Liver (tissue), 9 donors: ENCODE results near the gene SAE1. TPM values are rescaled to one million over a fixed set of nuclear protein-coding genes. Genes with fewer than 3 reads are reported as not detected.

Experiments
- DNase-seq: peaks from one replicate; pipeline ENCODE4 v3.0.0-alpha.2; 2017; ENCODE audit warnings: low spot score
- H3K27ac ChIP-seq, 2 donors: one replicate each; pipeline ENCODE4 v1.7.0; 2013; ENCODE audit warnings: inconsistent platforms in 2 of 2, low read length in 2 of 2, control low read depth in 1 of 2, low read depth in 1 of 2, mild to moderate bottlenecking in 1 of 2
- H3K27me3 ChIP-seq, 4 donors: one replicate each; pipeline versions ENCODE4 v1.6.1 to v1.7.0; 2013; ENCODE audit warnings: low read length in 3 of 4, inconsistent platforms in 1 of 4, mild to moderate bottlenecking in 1 of 4, moderate library complexity in 1 of 4; ENCODE audit not compliant: control insufficient read depth in 4 of 4, insufficient read depth in 4 of 4
- H3K36me3 ChIP-seq, 4 donors: one replicate each; pipeline versions ENCODE4 v1.6.1 to v1.7.0; 2013; ENCODE audit warnings: low read length in 3 of 4, mild to moderate bottlenecking in 3 of 4, low read depth in 1 of 4, moderate library complexity in 1 of 4; ENCODE audit not compliant: control insufficient read depth in 4 of 4, insufficient read depth in 3 of 4
- H3K4me1 ChIP-seq, 4 donors: one replicate each; pipeline versions ENCODE4 v1.6.1 to v1.7.0; 2013; ENCODE audit warnings: low read length in 3 of 4, mild to moderate bottlenecking in 3 of 4, moderate library complexity in 1 of 4; ENCODE audit not compliant: control insufficient read depth in 4 of 4, insufficient read depth in 4 of 4
- H3K4me3 ChIP-seq, 3 donors: one replicate each; pipeline versions ENCODE4 v1.6.1 to v1.7.0; 2013; ENCODE audit warnings: low read length in 3 of 3, control low read depth in 1 of 3, low read depth in 1 of 3, mild to moderate bottlenecking in 1 of 3
- H3K9ac ChIP-seq, 2 donors: one replicate each; pipeline ENCODE4 v1.7.0; 2013; ENCODE audit warnings: low read length in 2 of 2, mild to moderate bottlenecking in 2 of 2, moderate library complexity in 2 of 2, control low read depth in 1 of 2, low read depth in 1 of 2
- H3K9me3 ChIP-seq, 4 donors: one replicate each; pipeline versions ENCODE4 v1.6.1 to v1.7.0; 2013; ENCODE audit warnings: low read length in 3 of 4; ENCODE audit not compliant: control insufficient read depth in 4 of 4
- EGR1 ChIP-seq, 2 donors: IDR thresholded peaks; 2 replicates each; pipeline ENCODE4 v1.6.1; 2016 to 2018; ENCODE audit warnings: antibody characterized with exemption in 2 of 2, low read depth in 2 of 2
- FOXA1 ChIP-seq: IDR thresholded peaks from 2 replicates; pipeline ENCODE4 v1.6.1; 2016; ENCODE audit warnings: antibody characterized with exemption
- FOXA2 ChIP-seq: IDR thresholded peaks from 2 replicates; pipeline ENCODE4 v1.6.1; 2016; ENCODE audit warnings: antibody characterized with exemption
- GABPA ChIP-seq, 2 donors: IDR thresholded peaks in 1 of 2; conservative IDR thresholded peaks in 1 of 2; 2 replicates each; pipeline ENCODE4 v1.6.1; 2016; ENCODE audit warnings: antibody characterized with exemption in 2 of 2, mild to moderate bottlenecking in 1 of 2, moderate library complexity in 1 of 2
- HNF4A ChIP-seq, 2 donors: conservative IDR thresholded peaks; 2 replicates each; pipeline ENCODE4 v1.6.1; 2016; ENCODE audit warnings: antibody characterized with exemption in 2 of 2, mild to moderate bottlenecking in 2 of 2
- HNF4G ChIP-seq: IDR thresholded peaks from 2 replicates; pipeline ENCODE4 v1.6.1; 2016; ENCODE audit warnings: antibody characterized with exemption
- JUND ChIP-seq, 2 donors: IDR thresholded peaks; 2 replicates each; pipeline ENCODE4 v1.6.1; 2016; ENCODE audit warnings: antibody characterized with exemption in 2 of 2
- NR2F2 ChIP-seq: IDR thresholded peaks from 2 replicates; pipeline ENCODE4 v1.6.1; 2016; ENCODE audit warnings: antibody characterized with exemption
- RAD21 ChIP-seq, 2 donors: IDR thresholded peaks; 2 replicates each; pipeline ENCODE4 v1.6.1; 2016; ENCODE audit warnings: antibody characterized with exemption in 2 of 2, mild to moderate bottlenecking in 2 of 2
- RXRA ChIP-seq, 2 donors: IDR thresholded peaks; 2 replicates each; pipeline ENCODE4 v1.6.1; 2017 to 2018; ENCODE audit warnings: antibody characterized with exemption in 2 of 2, mild to moderate bottlenecking in 1 of 2
- SP1 ChIP-seq: IDR thresholded peaks from 2 replicates; pipeline ENCODE4 v1.6.1; 2018; ENCODE audit warnings: antibody characterized with exemption, mild to moderate bottlenecking
- TAF1 ChIP-seq: conservative IDR thresholded peaks from 2 replicates; pipeline ENCODE4 v1.6.1; 2016; ENCODE audit warnings: antibody characterized with exemption, mild to moderate bottlenecking
- YY1 ChIP-seq: IDR thresholded peaks from 2 replicates; pipeline ENCODE4 v1.6.1; 2016; ENCODE audit warnings: antibody characterized with exemption, mild to moderate bottlenecking
- WGBS: extraction: QIAGEN DNeasy Blood & Tissue Kit; methylation state at CpG from one replicate; pipeline ENCODE4 v1.1.7; 2013; 5-methylcytosine and 5-hydroxymethylcytosine counted together
- polyA plus RNA-seq, 2 donors: library from polyadenylated mRNA; stranded (reverse) in 1 of 2; unstranded in 1 of 2; fragments of 200-250 nt in 1 of 2; fragments of >200 nt in 1 of 2; fragmentation: Nextera tagmentation in 1 of 2; extraction: Ambion mirVana in 1 of 2; gene quantifications; one replicate each; pipeline versions ENCODE4 v1.2.1 to v1.2.3, GENCODE V29; 2013 to 2015
- total RNA-seq, 2 donors: library from RNA; depleted of rRNA; stranded (reverse); fragments of >200 nt; gene quantifications; one replicate each; pipeline ENCODE4 v1.2.3, GENCODE V29; 2014
- TF ChIP-seq, protein P1 (sequence below): IDR thresholded peaks from 2 replicates; pipeline ENCODE4 v1.6.1; 2016; ENCODE audit warnings: antibody characterized with exemption, mild to moderate bottlenecking
- TF ChIP-seq, protein P2 (sequence below): IDR thresholded peaks from 2 replicates; pipeline ENCODE4 v1.6.1; 2016; ENCODE audit warnings: antibody characterized with exemption
- TF ChIP-seq, protein P3 (sequence below): IDR thresholded peaks from 2 replicates; pipeline ENCODE4 v1.6.1; 2016; ENCODE audit warnings: antibody characterized with exemption
- TF ChIP-seq, protein P4 (sequence below): fragments of 150-350 bp; IDR thresholded peaks from 2 replicates; pipeline ENCODE4 v1.5.1; 2017; ENCODE audit warnings: improper control_type of control experiment, low read depth, low read length; ENCODE audit not compliant: missing input control
- TF ChIP-seq, protein P5 (sequence below): IDR thresholded peaks from 2 replicates; pipeline ENCODE4 v1.6.1; 2016; ENCODE audit warnings: antibody characterized with exemption
- donor health status: healthy.
- donor health status: healthy.
- donor health status: healthy.
- donor health status: healthy.
- donor health status: healthy.

Gene SAE1
- total and polyA plus RNA-seq, 4 donors = 19.0 to 31.8 (median 27.0) TPM

DNA sequence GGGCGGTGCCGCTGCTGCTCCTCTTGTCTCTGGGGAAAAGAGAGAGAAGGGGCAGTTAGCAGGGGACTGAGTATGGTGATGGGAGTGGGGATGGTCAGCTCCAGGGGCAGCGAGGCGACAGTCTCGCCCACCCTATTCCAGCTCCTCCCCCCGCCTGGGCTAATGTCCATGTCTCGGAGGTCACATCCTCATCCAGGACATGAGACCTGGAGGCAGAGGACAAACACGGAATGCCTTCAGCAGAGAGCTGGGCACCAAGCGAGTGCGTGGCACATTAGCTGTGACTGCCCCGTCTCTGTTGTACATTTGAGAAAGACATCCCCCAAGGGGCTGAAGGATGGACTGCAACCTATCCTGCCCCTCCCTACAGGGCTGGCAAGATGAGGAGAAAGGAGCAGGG is 91.3 kb downstream of the SAE1 start:
- WGBS = 97% methylated on average over 11 of the region's 11 CpGs
- TF ChIP-seq, protein P1, sequence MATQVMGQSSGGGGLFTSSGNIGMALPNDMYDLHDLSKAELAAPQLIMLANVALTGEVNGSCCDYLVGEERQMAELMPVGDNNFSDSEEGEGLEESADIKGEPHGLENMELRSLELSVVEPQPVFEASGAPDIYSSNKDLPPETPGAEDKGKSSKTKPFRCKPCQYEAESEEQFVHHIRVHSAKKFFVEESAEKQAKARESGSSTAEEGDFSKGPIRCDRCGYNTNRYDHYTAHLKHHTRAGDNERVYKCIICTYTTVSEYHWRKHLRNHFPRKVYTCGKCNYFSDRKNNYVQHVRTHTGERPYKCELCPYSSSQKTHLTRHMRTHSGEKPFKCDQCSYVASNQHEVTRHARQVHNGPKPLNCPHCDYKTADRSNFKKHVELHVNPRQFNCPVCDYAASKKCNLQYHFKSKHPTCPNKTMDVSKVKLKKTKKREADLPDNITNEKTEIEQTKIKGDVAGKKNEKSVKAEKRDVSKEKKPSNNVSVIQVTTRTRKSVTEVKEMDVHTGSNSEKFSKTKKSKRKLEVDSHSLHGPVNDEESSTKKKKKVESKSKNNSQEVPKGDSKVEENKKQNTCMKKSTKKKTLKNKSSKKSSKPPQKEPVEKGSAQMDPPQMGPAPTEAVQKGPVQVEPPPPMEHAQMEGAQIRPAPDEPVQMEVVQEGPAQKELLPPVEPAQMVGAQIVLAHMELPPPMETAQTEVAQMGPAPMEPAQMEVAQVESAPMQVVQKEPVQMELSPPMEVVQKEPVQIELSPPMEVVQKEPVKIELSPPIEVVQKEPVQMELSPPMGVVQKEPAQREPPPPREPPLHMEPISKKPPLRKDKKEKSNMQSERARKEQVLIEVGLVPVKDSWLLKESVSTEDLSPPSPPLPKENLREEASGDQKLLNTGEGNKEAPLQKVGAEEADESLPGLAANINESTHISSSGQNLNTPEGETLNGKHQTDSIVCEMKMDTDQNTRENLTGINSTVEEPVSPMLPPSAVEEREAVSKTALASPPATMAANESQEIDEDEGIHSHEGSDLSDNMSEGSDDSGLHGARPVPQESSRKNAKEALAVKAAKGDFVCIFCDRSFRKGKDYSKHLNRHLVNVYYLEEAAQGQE = no peak
- no peak for TF ChIP-seq RAD21 (IDR thresholded peaks at IDR 0.05)
- TF ChIP-seq EGR1 (IDR thresholded peaks at IDR 0.05; ENCODE audit: low read depth in 2 of 2) = no peak
- no peak for TF ChIP-seq GABPA (IDR thresholded peaks at IDR 0.05 in 1 of 2, conservative IDR thresholded peaks at IDR 0.05 in 1 of 2)
- TF ChIP-seq SP1 = no peak
- TF ChIP-seq YY1 = no peak
- TF ChIP-seq NR2F2 = no peak
- TF ChIP-seq, protein P2, sequence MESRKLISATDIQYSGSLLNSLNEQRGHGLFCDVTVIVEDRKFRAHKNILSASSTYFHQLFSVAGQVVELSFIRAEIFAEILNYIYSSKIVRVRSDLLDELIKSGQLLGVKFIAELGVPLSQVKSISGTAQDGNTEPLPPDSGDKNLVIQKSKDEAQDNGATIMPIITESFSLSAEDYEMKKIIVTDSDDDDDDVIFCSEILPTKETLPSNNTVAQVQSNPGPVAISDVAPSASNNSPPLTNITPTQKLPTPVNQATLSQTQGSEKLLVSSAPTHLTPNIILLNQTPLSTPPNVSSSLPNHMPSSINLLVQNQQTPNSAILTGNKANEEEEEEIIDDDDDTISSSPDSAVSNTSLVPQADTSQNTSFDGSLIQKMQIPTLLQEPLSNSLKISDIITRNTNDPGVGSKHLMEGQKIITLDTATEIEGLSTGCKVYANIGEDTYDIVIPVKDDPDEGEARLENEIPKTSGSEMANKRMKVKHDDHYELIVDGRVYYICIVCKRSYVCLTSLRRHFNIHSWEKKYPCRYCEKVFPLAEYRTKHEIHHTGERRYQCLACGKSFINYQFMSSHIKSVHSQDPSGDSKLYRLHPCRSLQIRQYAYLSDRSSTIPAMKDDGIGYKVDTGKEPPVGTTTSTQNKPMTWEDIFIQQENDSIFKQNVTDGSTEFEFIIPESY = no peak
- TF ChIP-seq RXRA (IDR thresholded peaks at IDR 0.05) = no peak
- TF ChIP-seq, protein P3, sequence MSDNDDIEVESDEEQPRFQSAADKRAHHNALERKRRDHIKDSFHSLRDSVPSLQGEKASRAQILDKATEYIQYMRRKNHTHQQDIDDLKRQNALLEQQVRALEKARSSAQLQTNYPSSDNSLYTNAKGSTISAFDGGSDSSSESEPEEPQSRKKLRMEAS = no peak
- no peak for TF ChIP-seq FOXA2
- no peak for TF ChIP-seq JUND (IDR thresholded peaks at IDR 0.05)
- no peak for TF ChIP-seq FOXA1
- TF ChIP-seq HNF4G = no peak
- no peak for TF ChIP-seq TAF1
- TF ChIP-seq, protein P4, sequence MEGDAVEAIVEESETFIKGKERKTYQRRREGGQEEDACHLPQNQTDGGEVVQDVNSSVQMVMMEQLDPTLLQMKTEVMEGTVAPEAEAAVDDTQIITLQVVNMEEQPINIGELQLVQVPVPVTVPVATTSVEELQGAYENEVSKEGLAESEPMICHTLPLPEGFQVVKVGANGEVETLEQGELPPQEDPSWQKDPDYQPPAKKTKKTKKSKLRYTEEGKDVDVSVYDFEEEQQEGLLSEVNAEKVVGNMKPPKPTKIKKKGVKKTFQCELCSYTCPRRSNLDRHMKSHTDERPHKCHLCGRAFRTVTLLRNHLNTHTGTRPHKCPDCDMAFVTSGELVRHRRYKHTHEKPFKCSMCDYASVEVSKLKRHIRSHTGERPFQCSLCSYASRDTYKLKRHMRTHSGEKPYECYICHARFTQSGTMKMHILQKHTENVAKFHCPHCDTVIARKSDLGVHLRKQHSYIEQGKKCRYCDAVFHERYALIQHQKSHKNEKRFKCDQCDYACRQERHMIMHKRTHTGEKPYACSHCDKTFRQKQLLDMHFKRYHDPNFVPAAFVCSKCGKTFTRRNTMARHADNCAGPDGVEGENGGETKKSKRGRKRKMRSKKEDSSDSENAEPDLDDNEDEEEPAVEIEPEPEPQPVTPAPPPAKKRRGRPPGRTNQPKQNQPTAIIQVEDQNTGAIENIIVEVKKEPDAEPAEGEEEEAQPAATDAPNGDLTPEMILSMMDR = no peak
- TF ChIP-seq, protein P5, sequence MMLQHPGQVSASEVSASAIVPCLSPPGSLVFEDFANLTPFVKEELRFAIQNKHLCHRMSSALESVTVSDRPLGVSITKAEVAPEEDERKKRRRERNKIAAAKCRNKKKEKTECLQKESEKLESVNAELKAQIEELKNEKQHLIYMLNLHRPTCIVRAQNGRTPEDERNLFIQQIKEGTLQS = no peak
- no peak for TF ChIP-seq HNF4A (conservative IDR thresholded peaks at IDR 0.05)
- no peaks in the 10 kb centered on the region for H3K27me3 ChIP-seq
- H3K9ac ChIP-seq = no peak overlapping the region
- H3K36me3 ChIP-seq = peaks cover 0 to 7% (median 0%) of the 10 kb centered on the region in 4 donors
- H3K4me3 ChIP-seq = no peak overlapping the region
- H3K4me1 ChIP-seq = peaks cover 4 to 8% (median 5%) of the 10 kb centered on the region in 4 donors
- no peaks in the 10 kb centered on the region for H3K9me3 ChIP-seq
- no peak overlapping the region for H3K27ac ChIP-seq
- no peak for DNase-seq
